Measurements from ENCODE around the gene ZFAND3. TPM values are rescaled to one million over a fixed set of nuclear protein-coding genes. Genes with fewer than 3 reads are reported as not detected.

The ZFAND3 gene
- total RNA-seq, 1 donor from 2014 or later, result 83.5 TPM

GRCh38 chr6:38193481-38194281 is 374.2 kb downstream of the ZFAND3 start:
- ATAC-seq, result no peak
- intact Hi-C loops (cut with micrococcal nuclease), result no loop called here
- DNase-seq, result no peak

GRCh38 chr6:38194282-38194572 is 374.7 kb downstream of the ZFAND3 start:
- intact Hi-C loops (cut with micrococcal nuclease), result no loop called here
- DNase-seq (no peak), ATAC-seq (no peak)

DNA sequence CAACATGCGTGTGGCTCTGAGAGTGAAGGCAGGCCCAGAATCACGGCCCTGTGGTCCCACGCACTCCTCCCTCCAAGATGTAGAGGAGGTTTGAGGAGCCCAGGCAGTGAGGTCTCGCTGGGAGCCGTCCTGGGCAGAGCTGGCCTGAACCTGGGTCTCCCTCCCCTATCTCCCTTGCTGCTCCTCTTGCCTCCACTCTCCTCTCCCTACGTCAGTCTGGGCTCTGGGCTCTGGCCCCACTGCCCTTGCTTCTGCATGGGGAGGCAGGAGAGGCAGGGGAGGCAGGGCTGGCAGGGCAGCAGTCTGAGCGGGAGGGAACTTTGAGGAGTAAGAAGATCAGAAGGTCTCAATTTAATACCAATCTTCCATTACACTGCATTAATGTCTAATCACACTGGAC is 375.1 kb downstream of the ZFAND3 start:
- no peak for ATAC-seq
- no peak for DNase-seq
- intact Hi-C loops (cut with micrococcal nuclease), result no loop called here

DNA sequence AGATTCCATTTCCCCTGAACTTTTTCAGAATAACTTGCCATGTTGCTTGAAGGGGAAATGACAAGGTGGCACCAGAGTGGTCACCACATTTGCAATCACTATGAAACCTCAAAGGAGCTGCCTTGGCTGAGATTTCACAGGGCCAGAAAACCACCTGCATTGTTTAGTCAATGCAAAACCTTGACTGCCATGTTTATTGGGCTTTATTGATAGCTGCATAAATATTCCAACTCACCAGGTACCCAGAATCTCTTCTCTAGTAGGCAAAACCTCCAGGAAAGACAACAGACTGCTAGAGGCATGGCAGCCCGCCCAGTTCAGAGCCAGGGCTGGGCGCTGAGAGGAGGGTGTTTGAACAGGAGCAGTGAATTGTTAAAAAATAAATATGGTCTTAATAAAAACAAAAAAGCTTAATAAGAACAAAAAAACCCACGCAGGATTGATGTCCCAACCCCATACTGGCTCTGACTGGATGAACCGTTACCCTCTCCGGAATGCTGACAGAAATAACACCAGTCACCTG is 375.6 kb downstream of the ZFAND3 start:
- no peak for DNase-seq

DNA sequence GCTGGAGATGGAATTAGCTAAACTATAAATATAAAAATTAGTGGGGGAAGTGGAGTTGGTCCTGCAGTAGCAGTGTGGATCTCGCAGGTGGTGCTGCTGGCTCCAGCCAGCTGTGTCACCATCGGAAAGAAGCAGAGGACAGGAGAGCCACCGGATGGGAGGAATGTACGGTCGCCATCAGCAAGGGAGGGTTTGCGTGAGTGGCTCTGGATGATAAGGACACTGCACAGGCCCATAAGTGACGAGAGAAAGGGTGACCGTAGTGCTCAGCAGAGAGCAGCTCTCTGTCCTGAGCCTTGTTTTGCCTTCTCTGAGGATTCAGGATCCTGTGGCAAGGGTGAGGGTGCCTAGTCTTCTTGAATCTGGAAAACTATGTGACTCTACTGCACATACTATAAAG is 378.7 kb downstream of the ZFAND3 start:
- intact Hi-C loops (cut with micrococcal nuclease), result no loop called here
- peak; percentile 66 for ATAC-seq
- DNase-seq, result no peak

More for the DNA sequence above, 375.6 kb downstream of the ZFAND3 start:
- intact Hi-C loops (cut with micrococcal nuclease), result no loop called here
- ATAC-seq, result no peak

Other genes starting within 250 kb of the ZFAND3 start
- gene MDGA1, start 121.8 kb upstream of the ZFAND3 start, total RNA-seq, result 11.1 TPM

All from left ventricle myocardium superior (tissue), 1 donor.